ENCODE results near the gene HIRIP3.
"Not testable (repeated sequence)": the region's sequence is repeated elsewhere in the genome, so short reads cannot be mapped to it uniquely, and the experiment has no call there.

The HIRIP3 gene, protein sequence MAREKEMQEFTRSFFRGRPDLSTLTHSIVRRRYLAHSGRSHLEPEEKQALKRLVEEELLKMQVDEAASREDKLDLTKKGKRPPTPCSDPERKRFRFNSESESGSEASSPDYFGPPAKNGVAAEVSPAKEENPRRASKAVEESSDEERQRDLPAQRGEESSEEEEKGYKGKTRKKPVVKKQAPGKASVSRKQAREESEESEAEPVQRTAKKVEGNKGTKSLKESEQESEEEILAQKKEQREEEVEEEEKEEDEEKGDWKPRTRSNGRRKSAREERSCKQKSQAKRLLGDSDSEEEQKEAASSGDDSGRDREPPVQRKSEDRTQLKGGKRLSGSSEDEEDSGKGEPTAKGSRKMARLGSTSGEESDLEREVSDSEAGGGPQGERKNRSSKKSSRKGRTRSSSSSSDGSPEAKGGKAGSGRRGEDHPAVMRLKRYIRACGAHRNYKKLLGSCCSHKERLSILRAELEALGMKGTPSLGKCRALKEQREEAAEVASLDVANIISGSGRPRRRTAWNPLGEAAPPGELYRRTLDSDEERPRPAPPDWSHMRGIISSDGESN

DNA sequence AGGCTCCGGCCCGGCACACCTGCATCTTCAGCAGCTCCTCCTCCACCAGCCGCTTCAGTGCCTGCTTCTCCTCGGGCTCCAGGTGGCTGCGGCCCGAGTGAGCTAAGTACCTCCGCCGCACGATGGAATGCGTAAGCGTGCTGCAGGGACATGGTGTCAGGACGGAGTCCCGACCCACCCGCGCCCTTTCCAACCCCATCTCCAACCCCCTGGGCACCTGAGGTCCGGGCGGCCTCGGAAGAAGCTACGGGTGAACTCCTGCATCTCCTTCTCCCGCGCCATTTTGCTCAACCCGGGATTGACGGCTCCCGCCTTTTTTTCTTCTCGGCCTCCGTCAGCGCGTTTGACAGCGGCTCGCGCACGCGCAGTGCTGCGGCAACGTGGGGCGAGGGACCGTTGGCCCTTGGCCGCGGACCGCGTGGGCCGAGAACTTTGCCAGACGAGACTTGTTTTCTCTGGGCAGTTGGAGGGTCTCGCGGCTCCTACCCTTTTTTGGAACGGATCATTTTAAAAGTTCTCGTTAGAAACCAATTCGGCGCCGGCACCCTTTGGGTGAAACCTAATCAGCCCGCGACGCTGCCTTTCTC is at the start of gene HIRIP3:
HIRIP3 (minus strand) TSS at position 294 of the 587 bp plus-strand sequence; CDS start at position 282, 12 bp downstream.
- peaks cover 29% of the 10 kb centered on the region for H3K36me3 ChIP-seq (replicated peaks)
- peak within 1 kb of the TSS; percentile 74 for H3K27ac ChIP-seq
- TF ChIP-seq, protein P1, sequence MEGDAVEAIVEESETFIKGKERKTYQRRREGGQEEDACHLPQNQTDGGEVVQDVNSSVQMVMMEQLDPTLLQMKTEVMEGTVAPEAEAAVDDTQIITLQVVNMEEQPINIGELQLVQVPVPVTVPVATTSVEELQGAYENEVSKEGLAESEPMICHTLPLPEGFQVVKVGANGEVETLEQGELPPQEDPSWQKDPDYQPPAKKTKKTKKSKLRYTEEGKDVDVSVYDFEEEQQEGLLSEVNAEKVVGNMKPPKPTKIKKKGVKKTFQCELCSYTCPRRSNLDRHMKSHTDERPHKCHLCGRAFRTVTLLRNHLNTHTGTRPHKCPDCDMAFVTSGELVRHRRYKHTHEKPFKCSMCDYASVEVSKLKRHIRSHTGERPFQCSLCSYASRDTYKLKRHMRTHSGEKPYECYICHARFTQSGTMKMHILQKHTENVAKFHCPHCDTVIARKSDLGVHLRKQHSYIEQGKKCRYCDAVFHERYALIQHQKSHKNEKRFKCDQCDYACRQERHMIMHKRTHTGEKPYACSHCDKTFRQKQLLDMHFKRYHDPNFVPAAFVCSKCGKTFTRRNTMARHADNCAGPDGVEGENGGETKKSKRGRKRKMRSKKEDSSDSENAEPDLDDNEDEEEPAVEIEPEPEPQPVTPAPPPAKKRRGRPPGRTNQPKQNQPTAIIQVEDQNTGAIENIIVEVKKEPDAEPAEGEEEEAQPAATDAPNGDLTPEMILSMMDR (IDR thresholded peaks at IDR 0.05; ENCODE audit: low read depth, low read length, missing control alignments), result no peak
- in situ Hi-C loops (cut with HindIII; ENCODE audit: low pct_ligation_motif_present, low sequenced_read_pairs), result no loop called here
- peak; percentile 60 for DNase-seq
- H3K4me3 ChIP-seq (ENCODE audit: low read depth, low read length), result peak within 1 kb of the TSS; percentile 97
- no peaks in the 10 kb centered on the region for H3K27me3 ChIP-seq (replicated peaks)

DNA sequence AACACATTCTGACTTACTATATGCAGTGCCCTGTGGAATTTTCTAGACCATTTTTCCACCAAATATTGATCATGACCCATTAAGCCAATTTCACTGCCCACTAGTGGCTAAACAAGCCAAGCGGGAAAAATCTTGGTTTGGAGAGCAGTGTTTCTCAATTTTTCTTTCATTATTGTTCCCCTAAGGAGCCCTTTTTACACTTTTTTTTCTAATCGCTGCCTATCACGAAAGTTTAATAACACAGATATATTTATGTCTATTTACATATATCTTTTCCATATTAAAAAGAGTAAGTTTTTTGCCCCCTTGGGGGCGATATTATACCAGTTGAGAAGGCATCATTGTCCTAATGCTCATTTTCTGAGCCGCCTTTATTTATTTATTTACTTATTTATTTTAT is 46.4 kb upstream of the HIRIP3 start:
- H3K27me3 ChIP-seq (replicated peaks), result no peaks in the 10 kb centered on the region
- no peak overlapping the region for H3K27ac ChIP-seq
- H3K36me3 ChIP-seq (replicated peaks), result no peaks in the 10 kb centered on the region
- no peak overlapping the region for H3K4me3 ChIP-seq (ENCODE audit: low read depth, low read length)
- in situ Hi-C loops (cut with HindIII; ENCODE audit: low pct_ligation_motif_present, low sequenced_read_pairs), result no loop called here
- TF ChIP-seq, protein P1 (IDR thresholded peaks at IDR 0.05; ENCODE audit: low read depth, low read length, missing control alignments), result peak; percentile 33
- DNase-seq, result no peak

DNA sequence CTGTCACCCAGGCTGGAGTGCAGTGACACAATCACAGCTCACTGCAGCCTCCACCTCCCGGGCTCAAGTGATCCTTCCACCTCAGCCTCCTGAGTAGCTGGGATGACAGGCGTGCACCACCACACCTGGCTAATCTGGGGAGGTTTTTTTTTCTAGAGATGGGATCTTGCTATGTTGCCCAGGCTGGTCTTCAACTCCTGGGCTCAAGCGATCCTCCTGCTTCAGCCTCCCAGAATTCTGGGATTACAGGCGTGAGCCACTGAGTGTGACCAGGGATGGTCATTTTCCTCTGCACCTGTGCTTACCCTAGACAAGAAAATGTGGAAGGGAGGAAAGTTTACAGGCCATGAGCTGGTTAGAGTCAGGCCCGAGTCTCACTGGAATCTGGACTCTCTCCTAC is 45.3 kb upstream of the HIRIP3 start:
- H3K27me3 ChIP-seq (replicated peaks); H3K4me3 ChIP-seq (ENCODE audit: low read depth, low read length); DNase-seq; H3K36me3 ChIP-seq (replicated peaks); in situ Hi-C loops (cut with HindIII; ENCODE audit: low pct_ligation_motif_present, low sequenced_read_pairs); H3K27ac ChIP-seq: not testable (repeated sequence)

DNA sequence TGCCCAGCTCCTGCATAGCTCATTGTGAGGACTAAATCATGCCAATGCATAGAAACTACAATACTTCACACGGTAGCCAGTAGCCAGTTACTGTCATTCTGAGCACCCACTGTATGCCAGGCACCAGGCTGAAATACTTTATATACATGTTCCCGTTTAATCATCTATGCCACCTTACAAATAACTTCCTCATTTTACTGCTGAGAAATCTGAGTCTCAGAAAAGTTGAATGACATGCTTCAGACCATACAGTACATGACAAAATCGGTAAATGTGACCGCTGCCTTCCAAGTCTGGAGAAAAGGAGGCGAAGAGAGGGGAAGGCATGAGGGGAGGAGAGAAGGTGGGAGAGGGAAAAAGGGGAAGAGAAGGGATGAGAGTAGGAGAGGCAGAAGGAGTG is 44.8 kb upstream of the HIRIP3 start:
- Histone ChIP-seq H3K4me3 (ENCODE audit: low read depth, low read length) (no peak overlapping the region), H3K27me3 (replicated peaks) (no peaks in the 10 kb centered on the region), H3K27ac (no peak overlapping the region), H3K36me3 (replicated peaks) (no peaks in the 10 kb centered on the region)
- TF ChIP-seq, protein P1 (IDR thresholded peaks at IDR 0.05; ENCODE audit: low read depth, low read length, missing control alignments), result no peak
- no peak for DNase-seq
- in situ Hi-C loops (cut with HindIII; ENCODE audit: low pct_ligation_motif_present, low sequenced_read_pairs), result no loop called here

DNA sequence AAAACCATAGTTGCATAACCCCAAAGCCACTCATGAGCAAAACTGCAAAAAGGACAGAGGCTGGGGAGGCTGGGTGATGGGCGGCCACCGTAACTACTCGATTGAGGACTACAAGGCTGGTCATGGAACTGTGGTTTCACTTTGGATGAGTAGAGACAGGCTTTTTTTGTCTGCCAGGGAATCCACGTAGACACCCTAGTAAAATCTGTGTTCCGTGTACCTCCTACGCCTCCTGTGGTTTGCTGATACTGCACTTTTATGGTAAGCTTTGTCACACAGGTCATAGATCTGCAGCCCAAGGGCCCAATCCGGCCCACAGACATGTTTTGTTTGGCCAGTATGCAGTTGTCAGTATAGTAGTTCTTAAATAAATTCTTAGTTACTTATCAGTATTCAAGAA is 37.9 kb upstream of the HIRIP3 start:
- H3K36me3 ChIP-seq (replicated peaks), result no peaks in the 10 kb centered on the region
- in situ Hi-C loops (cut with HindIII; ENCODE audit: low pct_ligation_motif_present, low sequenced_read_pairs), result no loop called here
- H3K4me3 ChIP-seq (ENCODE audit: low read depth, low read length), result no peak overlapping the region
- no peak for DNase-seq
- TF ChIP-seq, protein P1 (IDR thresholded peaks at IDR 0.05; ENCODE audit: low read depth, low read length, missing control alignments), result no peak
- no peak overlapping the region for H3K27ac ChIP-seq
- H3K27me3 ChIP-seq (replicated peaks), result peaks cover 27% of the 10 kb centered on the region

DNA sequence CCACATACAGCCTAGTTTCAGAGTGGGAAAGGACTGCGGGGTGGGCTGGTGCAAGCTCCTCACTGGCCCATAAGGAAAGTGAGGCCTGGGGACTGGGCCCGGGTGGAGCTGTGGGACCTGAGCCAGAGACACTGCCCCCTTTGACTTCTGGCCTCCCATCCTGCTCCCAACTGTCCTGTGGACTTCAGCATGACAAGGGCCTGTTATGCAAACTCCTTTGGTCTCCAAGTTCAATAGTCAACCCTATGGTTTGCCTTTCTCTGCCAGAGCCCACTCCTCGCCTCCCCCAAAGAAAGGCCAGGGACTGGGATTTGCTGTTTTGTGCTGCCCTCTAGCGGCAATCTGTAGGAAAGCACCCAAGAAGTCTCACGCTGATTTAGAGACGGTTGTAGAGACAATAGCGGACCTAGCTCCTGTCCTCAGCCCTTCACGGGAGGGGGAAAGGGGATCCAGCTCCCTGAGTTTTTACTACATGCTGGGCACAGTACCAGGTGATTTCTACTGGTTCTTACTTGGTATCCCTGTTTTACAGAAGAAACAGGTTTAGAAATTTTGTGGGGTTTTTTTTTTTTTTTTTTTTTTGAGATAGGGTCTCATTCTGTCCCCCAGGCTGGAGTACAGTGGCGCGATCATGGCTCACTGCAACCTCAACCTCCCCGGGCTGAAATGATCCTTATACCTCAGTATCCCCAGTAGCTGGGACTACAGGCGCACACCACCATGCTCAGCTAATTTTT is 36.8 kb upstream of the HIRIP3 start:
- in situ Hi-C loops (cut with HindIII; ENCODE audit: low pct_ligation_motif_present, low sequenced_read_pairs), result no loop called here
- Histone ChIP-seq H3K27me3 (replicated peaks) (peaks cover 36% of the 10 kb centered on the region), H3K4me3 (ENCODE audit: low read depth, low read length) (no peak overlapping the region), H3K36me3 (replicated peaks) (no peaks in the 10 kb centered on the region), H3K27ac (no peak overlapping the region)
- TF ChIP-seq, protein P1 (IDR thresholded peaks at IDR 0.05; ENCODE audit: low read depth, low read length, missing control alignments), result peak; percentile 86
- DNase-seq, result peak; percentile 49

All from brain microvascular endothelial cell (primary cell).